HG03520 (cell line): Measurements from ENCODE around the gene GYS2.

ENCODE experiments used
- ATAC-seq: cut with Tn5 transposase; IDR thresholded peaks from one replicate; pipeline ENCODE4 v1.9.1; 2021; ENCODE audit warnings: mild to moderate bottlenecking, moderate library complexity; ENCODE audit not compliant: unreplicated experiment

GYS2 gene

DNA sequence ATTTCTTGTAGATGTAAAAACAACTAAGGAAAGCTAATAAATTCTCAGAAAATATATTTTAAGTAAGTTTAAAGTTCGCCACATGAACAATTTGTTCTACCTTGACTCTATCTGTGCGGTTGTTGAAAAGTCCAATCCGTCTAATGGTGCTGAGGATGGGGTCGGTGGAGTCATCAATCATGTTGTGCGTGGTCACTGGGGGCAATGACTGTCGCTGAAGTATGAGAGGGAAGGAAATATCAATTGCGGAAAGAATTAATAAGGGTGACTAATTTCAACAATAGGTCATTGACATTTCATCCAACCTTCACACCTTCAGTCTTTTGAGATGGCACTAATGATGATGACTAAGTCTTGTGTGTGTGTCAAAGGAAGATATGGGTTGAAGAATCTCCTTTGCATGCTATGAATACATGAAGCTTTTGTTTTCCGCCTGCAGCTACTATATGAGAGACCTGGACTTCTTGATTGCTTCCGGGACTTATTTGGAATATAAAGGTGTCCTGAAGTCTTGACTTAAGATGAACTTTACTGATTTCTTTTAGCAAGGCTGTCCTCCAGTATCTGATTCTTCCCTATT, 46.5 kb downstream of the GYS2 start:
- no peak for ATAC-seq

DNA sequence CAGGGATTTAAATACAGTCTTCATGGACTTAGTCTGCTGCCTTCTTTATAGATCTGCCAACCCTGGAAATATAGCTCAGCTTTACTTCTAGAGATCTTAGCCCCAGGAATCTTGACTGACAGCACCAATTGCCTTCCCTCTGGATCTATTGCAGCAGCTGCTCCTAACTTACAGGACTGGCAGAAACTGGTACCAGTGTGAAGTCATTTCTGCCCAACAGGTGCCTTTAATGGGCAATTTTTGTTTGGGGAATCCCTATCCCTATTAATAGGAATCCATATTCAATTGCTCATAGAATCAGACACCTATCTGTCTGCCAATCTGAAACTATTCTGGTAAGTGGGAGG, 51.3 kb downstream of the GYS2 start:
- ATAC-seq, result no peak

DNA sequence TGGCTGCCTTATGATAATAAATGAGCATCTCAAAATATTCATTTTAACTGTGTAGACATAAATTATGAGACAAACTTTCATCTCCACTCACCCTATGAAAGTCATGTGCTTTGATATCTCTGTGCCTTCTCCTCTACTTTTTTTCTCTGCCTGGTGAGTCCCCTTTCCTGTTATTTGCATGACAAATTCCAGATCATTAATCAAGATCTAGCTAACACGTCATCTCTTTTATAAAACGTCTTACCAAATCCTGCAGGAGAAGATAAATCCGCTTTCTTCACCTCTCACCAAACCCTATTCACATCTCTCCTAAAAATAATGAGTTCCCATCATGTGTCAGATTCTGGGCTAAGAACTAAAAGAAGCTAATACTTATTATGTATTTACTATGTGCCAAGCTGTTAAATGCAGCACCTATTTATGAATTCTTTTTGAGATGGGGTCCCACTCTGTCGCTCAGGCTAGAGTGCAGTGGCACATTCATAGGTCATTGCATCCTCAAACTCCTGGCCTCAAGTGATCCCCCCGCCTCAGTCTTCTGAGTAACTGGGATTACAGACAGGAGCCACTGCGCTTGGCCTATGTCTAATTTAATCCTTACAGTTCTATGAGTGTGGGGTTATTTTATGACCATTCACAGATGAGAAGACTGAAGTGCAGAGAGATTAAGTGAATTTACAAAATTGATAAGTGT, 51.9 kb downstream of the GYS2 start:
- ATAC-seq, result no peak

DNA sequence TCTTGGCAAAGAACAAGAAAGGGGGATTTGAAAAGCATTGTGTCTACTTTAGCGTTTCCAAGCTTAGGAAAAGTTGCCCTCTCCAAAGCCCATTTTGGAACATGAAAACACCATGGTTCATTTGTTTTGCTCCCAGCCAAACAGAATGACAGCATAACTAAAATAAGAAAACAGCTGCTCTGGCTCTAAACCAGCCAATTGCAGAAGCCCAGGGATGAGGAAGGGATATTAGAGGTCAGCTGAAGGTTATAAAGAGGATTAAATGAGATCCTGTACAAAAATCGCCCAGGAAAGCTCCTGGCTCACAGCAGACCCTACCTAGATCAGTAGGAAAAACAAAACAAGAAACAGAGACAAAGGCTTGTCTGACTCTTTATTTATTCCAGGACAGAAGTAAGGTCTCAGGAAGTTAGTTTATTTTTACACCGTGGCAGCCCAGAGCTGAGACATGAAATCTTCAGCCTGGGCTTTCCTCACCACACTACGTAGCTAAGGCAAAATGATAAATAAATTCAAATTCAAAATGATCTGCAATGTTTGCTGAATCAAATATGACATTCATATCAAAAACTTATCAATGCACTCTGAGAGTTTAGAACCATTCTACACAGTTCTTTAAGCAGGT, 52.7 kb downstream of the GYS2 start:
- no peak for ATAC-seq

DNA sequence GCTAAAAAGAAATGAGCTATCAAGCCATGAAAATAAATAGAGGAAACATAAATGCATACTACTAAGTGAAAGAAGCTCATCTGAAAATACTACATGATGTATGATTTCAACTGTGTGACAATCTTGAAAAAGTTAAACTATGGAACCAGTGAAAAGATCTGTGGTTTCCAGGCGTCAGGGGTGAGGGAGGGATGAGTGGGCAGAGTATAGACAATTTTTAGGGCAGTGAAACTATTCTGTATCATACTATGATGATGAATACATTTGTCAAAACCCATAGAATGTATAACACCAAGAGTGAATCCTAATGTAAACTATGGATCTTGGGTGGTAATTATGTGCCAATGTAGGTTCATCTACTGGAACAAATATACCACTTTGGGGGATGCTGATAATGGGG, 57.2 kb downstream of the GYS2 start:
- ATAC-seq, result no peak

DNA sequence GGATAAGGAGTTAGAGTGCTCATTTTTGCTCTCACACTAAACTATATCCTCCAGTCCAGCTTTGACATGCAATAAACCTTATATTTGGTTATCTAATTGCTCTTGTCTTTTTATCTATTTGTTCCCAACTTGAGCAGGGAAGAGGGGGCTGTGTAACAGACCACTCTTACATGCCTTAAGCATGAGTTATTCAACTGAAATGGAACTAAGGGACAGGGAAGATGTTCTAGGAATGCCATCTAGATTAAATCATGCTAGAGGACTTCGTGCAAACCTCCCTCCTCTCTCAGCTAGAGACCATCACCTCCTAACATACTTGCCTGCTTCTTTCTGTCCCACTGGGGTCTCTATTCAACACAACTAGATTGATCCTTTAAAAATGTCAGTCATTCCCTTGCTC, 57.9 kb downstream of the GYS2 start:
- ATAC-seq, result no peak

DNA sequence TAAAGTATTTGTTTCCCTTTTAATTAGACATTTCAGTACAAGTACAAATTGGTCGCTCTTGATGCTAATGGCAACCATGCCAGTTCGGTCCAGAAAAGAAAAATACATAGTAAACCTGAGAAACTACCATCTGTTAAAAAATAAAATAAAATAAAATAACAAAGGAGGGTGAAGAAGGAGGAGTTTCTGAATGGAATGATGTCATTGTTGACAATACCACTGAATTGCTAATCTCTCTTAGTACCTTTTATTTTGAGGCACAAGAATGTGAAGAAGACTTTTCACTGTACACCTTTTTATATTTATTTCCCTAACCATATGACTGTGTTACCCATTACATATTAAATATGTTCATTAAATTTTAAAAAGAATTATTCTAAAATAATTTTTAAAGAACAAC, 59.1 kb downstream of the GYS2 start:
- ATAC-seq, result no peak

DNA sequence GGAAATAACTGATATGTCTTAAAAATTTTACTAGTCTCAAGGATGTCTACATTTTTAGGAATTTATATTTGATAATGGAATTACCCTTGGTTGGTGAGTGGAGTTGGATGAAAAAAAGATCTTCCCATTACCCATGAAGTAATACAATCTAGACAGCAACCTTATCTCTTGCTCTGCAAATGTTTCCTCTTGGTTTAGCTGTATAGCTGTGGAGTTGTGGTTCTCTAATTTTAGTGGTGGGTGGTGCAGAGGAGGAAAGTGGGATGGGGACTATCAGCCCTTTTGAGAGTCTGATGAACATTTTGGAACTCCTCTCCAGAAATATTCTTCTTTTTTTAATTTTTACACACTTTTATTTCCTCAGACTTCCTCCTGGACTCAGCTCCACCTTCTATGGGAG, 61.5 kb downstream of the GYS2 start:
- no peak for ATAC-seq

DNA sequence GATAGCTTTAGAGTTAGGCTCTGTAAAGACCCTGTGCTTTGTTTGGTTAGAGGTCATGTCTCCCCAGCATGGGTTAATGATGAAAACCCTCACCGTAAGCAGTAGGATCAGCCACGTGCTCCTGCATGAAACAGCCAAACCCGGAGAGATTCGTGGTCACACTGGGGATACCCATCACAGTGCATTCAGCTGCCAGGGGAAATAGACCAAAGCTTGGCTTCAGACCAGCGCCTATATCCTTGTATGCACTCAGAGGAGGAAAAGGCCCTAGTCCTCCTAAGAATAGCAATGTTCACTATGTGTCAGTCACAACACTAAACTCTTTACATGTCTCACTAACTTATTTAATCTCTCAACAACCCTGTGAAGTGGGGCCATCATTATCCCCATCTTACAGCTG, 62.2 kb downstream of the GYS2 start:
- no peak for ATAC-seq

DNA sequence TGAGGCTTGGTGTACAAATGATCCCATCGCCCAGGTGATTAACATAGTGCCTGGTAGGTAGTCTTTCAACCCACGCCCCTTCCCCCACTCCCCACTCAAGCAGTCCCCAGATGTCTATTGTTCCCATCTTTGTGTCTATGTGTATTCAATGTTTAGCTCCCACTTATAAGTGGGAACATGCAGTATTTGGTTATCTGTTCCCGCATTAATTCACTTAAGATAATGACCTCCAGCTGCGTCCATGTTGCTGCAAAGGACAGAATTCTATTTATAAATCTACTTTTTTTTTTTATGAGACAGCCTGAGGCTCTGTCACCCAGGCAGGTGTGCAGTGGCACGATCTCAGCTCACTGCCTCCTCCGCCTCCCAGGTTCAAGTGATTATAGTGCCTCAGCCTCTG, 62.9 kb downstream of the GYS2 start:
- no peak for ATAC-seq

DNA sequence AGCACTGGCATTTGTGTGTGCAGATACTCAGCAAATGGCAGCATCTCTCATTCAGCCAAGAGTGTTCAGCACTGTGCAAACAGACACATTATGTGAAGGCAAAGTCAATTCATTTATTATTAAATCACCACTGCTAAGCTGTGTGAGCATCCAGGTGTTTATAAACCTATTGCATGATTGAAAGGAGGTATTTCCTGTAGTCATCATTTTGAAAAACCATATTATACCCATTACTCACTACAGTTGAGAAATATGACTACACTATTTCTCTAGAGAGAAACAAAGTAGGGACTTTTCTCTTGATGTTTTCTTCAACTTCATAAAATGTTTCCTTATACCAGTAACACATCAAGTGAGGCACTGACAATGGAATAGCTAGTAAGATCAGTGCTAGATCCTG, 64.8 kb downstream of the GYS2 start:
- no peak for ATAC-seq

DNA sequence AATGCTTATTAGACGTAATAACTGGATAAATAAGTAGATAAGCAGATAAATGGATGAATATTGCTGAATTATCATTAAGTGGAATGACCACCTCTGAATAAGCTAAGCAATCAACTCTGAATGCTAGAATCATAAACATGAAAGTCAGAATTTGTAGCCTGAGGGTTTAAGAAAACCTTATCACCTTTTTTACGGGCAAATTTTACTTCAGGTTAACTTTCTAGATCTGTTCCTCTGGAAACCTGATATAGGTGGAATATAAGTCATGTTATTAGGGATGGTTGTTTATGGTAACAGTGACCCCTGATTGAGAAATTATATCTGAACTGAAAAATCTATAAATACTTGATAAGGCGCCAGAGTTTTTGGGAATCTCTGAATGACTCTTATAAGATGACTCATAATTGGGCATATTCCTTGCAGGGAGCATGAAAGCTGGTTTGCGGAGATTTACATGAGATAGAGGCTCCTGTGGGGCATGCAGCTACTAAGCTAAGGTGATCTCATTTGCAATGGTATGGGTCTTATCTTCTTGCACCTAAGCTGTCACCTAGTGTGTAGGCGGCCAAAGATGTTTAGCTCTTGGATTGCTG, 66.5 kb downstream of the GYS2 start:
- ATAC-seq, result no peak

DNA sequence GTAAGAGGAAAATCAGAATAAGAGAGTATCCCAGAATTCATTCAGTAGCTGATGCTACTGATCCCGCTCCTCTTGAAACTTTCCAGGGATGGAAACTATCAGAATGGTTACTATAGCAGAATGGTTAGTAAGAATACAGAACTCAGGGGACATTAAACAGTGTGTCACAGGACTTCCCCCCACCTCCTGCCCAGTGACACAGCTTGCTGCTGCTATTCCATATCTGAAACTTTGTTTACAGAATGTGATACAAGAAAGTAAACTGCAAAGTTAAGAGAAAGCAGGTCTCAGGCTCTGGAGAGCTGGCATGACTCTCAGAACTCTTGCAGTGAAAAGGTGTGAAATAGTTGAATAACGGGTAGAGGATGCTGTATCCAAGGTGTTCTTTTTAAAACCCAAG, 75.2 kb downstream of the GYS2 start:
- ATAC-seq, result no peak

DNA sequence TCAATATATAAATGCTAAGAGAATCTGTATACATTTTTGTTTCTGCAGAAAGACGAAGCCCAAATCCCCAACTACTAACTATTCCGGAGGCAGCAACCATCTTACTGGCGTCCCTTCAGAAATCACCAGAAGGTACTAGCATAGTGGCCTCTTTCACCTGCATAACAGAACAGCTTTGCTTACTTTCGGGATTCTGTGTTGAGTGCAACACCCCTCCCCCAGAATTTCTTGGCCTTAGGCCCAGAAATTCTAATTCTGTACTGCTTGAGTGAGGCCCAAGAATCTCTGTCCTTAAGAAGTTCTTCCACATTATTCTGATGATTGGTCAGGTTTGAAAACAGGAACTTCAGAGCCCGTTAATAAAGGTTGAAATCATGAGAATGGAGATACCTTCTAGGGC, 75.7 kb downstream of the GYS2 start:
- no peak for ATAC-seq

DNA sequence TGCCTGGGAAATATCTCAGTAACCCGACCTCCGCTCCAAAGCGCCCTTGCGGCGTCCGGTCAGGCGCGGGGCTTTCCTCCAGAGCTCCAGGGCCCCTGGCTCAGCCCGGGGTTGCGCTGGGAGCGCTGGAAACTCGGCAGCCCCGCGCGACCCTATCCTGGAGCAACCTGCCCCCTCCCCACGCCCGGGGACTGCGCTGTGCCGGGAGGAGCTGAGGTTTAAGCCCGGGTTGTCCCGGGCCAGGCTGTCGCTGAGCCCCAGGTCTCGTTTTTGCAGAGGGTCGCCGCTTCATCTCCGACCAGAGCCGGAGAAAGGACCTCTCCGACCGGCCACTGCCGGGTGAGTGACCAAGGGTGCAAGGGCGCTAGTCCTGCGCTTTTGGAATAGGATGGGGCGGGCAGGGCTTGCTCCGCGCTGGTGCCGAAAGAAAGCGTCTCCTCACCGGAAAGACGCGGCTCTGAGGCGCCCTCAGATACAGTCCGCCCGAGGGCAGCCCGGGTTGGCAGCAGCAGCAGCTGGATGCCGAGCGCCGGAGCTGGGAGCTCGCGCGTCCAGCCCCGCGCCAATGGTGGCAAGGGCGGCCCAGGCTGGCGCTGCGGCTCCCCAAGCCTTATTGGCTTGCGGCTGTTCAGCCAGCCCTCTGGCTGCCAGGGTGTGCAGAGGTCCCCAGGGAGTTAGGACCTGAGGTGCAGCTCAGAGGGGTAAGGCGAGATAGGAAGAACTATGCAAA, 77.0 kb downstream of the GYS2 start:
- ATAC-seq, result peak; percentile 75

DNA sequence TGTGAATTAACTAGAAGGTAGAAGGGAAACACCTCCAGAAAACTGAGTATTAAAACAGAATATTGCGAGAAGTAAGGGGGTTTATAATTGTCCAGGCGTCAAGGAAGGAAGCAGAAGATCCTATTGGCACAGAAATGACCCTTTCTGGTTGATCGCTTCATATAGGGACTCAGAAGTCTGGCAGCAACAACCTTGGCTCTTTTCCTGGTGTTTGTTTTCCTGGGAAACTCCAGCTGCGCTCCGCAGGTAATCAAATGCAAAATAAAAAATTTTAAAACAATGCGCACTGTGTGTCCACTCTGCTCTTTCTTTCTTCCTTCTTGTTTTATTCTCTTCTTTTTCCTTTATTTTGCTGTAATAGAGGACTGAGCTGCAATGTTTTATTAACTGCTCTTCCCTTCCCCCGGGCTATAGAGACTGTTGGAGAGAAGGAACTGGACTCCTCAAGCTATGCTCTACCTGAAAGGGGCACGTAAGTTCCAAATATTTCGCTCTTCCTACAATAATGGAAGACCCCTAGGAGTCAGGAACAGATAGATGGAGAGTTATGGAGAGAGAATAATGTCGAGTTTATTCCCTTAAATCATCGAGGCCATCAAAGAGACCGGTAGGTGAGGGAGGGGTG, 77.8 kb downstream of the GYS2 start:
- ATAC-seq, result no peak

DNA sequence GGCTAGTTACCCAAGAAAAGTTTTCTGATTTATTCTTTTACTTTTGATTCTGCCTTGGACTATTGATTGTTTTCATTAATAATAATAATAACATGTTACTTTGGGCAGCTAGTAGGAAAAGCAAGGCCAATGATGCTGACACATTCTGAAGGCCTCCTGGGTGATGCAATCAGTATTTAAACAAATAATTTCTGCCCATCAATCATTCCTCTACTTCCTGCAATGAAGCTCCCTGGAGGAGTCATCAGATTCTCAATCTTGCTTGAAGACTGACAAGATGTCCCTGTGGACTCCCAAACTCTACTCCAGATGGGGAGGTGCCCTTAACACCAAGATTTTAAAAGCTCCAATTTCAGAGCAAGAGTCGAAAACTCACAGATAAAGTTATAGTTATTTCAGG, 78.6 kb downstream of the GYS2 start, which contains the start of gene SPX:
TSS of gene SPX (plus strand) at position 244 of the 400 bp plus-strand sequence. CDS start 177 bp downstream, outside the sequence.
- no peak for ATAC-seq

DNA sequence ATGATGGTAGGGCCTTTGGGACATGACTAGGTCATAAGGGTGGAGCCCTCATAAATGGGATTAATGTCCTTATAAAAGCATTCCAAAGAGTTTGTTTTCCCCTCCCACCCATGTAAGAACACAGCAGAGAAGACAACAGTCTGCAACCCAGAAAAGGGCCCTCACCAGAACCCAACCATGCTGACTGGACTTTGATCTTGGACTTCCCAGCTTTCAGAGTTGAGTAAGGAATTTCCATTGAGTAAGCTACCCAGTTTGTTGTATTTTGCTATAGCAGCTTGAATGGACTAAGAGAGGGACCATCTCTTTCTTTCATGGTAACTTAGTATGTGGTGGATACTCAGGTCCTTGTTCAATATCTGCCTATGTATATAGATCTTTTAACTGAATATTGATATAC, 81.5 kb downstream of the GYS2 start:
- no peak for ATAC-seq

DNA sequence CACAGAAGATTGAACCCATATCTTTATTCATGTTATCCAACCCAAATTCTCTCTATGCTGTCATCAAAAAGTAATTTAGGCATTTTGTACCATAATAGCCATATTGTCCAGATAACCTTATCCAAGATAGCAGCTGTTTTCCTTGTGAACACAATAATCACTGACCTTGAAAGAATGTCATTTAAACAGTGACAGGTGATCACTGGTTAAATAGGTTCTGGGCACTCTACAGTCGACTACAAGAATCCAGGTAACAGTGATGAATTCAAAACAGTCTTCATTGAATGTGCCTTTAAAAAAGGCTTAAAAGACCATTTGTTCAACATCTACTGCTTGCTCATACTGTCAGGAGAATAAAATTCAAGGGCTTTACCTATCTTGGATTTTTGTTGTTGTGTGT, 83.1 kb downstream of the GYS2 start:
- no peak for ATAC-seq

DNA sequence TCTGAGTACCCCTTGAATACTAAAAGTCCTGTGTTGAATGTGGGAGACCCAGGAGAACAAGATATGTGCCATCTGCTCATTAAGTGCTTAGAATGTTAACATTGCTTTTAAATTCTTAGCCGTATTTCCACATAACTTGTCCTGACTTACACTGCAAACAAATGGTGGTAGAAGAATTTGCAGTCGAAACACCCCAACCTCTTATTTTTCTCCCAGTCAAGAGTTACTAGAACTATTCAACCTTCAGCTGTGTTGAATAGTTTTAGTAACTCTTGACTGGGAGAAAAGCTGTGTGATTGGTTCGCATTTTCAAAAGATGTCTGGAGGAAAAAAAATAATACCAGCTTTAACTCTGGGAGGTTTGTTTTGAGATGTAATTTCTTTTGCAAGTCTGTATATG, 86.2 kb downstream of the GYS2 start:
- no peak for ATAC-seq

DNA sequence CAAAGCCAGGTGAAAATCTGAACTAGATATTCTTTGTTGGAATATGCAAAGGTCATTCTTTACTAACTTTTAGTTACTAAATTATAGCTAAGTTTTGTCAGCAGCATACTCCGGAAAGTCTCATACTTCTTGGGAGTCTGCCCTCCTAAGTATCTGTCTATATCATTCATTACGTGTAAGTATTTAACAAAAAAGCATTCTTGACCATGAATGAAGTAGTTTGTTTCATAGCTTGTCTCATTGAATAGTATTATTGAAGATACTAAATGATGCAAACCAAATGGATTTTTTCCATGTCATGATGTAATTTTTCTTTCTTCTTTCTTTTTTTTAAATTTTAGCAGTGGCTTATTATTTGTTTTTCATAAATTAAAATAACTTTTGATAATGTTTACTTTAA, 88.4 kb downstream of the GYS2 start:
- ATAC-seq, result no peak
